Progenitor cell of endocrine pancreas (in vitro differentiated cells): ENCODE data around the gene LRP1B. TPM values are rescaled to one million over a fixed set of nuclear protein-coding genes. Genes with fewer than 3 reads are reported as not detected.

Experiments
- DNase-seq: peaks from one replicate; pipeline ENCODE4 v3.0.0; 2021; ENCODE audit warnings: low spot score; ENCODE audit not compliant: unreplicated experiment
- H3K27ac Mint-ChIP-seq: 2 replicates; pipeline ENCODE4 v1.8.0; 2021; ENCODE audit warnings: mild to moderate bottlenecking, moderate library complexity, mixed read lengths
- H3K27me3 Mint-ChIP-seq: 2 replicates; pipeline ENCODE4 v1.8.0; 2021; ENCODE audit warnings: mixed read lengths
- H3K36me3 Mint-ChIP-seq: 2 replicates; pipeline ENCODE4 v1.8.0; 2022; ENCODE audit warnings: mixed read lengths; ENCODE audit not compliant: insufficient read depth
- H3K4me1 Mint-ChIP-seq: 2 replicates; pipeline ENCODE4 v1.8.0; 2021; ENCODE audit warnings: low read depth, mixed read lengths
- H3K4me3 Mint-ChIP-seq: 2 replicates; pipeline ENCODE4 v1.8.0; 2021; ENCODE audit warnings: low read depth, mild to moderate bottlenecking, moderate library complexity, mixed read lengths
- H3K9me3 Mint-ChIP-seq: 2 replicates; pipeline ENCODE4 v1.8.0; 2021; ENCODE audit warnings: low read depth, mixed read lengths
- total RNA-seq: library from RNA; stranded (reverse); gene quantifications from 2 replicates; pipeline ENCODE4 v1.2.1, GENCODE V29; 2021
- TF ChIP-seq, protein P1 (sequence below): fragments of 200-600 bp; sonication (generic); IDR thresholded peaks from one replicate; pipeline ENCODE4 v1.5.0; 2021; ENCODE audit warnings: antibody characterized with exemption, mild to moderate bottlenecking; ENCODE audit not compliant: unreplicated experiment

Gene LRP1B
- total RNA-seq, 1 donor from 2014 or later: 0.57 TPM

DNA sequence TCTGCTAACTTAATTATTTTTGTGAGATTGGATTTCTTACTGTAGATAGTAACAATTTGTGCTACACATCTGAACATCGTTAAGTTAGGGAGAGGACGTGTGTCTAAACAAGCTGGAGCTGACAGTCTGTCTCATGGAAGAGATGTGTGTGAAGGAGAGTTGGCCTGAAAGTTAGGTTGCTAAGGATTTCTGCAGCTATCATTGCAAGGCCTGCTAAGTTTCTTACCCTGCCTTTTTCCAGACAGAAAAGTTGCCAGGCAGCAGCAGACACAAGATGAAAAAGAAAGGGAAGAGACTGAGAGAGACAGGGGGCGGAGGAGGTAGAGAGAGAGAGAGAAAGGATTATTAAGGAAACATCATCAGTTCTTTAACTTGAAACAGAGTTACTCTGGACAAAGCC is 4.1 kb upstream of the LRP1B start:
- TF ChIP-seq, protein P1, sequence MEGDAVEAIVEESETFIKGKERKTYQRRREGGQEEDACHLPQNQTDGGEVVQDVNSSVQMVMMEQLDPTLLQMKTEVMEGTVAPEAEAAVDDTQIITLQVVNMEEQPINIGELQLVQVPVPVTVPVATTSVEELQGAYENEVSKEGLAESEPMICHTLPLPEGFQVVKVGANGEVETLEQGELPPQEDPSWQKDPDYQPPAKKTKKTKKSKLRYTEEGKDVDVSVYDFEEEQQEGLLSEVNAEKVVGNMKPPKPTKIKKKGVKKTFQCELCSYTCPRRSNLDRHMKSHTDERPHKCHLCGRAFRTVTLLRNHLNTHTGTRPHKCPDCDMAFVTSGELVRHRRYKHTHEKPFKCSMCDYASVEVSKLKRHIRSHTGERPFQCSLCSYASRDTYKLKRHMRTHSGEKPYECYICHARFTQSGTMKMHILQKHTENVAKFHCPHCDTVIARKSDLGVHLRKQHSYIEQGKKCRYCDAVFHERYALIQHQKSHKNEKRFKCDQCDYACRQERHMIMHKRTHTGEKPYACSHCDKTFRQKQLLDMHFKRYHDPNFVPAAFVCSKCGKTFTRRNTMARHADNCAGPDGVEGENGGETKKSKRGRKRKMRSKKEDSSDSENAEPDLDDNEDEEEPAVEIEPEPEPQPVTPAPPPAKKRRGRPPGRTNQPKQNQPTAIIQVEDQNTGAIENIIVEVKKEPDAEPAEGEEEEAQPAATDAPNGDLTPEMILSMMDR: no peak
- Mint-ChIP-seq H3K27me3 (peaks cover 27% of the 10 kb centered on the region), H3K36me3 (no peaks in the 10 kb centered on the region), H3K4me1 (peaks cover 6% of the 10 kb centered on the region), H3K9me3 (no peaks in the 10 kb centered on the region), H3K27ac (no peak overlapping the region), H3K4me3 (no peak overlapping the region)
- no peak for DNase-seq

DNA sequence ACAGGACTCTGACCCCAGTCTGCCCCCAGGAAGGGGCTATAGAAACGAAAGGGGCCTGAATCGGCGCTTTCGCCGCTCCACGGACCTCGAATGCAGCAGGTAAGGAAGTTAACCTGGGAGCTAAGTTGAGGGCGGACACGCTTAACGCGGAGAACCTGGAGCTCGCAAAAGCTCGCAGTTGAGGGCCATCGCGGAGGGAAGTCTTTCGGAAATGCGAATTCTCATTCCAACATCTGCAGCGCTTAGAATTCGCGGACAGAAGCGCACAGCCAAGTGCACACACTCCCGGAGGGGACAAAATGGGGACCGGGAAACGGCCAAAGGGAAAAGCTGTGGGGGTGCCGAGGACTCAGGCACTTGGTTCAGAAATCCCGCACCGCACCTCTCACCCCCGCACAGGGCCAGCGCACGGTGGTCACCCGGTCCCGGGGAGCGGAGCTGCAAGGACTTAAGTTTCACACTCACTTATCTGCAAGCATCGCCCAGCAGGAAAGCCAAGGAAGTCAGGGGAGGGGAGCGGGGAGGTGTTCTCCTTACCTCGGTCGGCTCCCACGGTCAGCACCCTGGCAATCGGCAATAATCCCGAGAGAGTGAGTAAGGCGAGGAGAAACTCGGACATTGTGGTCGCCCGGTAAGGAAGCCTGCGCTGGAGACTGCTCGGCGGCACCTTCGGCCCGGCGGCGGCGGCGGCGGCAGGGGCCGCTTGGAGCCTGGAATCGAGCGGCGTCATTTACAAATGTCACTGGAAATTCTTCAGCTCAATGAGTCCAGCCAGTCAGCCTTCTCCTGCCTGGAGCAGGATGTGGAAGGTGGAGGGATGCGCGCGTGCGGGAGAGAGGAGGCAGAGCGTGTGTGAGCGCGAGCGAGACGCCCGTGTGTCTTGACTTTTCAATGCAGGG is 456 bp downstream of the LRP1B start:
- peak; percentile 47 for DNase-seq
- peaks cover 13% of the 10 kb centered on the region for H3K4me1 Mint-ChIP-seq
- TF ChIP-seq, protein P1: no peak
- peak overlapping the region; percentile 85 for H3K4me3 Mint-ChIP-seq
- H3K36me3 Mint-ChIP-seq: no peaks in the 10 kb centered on the region
- H3K27ac Mint-ChIP-seq: peak overlapping the region; percentile 95
- H3K27me3 Mint-ChIP-seq: peaks cover 63% of the 10 kb centered on the region
- no peaks in the 10 kb centered on the region for H3K9me3 Mint-ChIP-seq

DNA sequence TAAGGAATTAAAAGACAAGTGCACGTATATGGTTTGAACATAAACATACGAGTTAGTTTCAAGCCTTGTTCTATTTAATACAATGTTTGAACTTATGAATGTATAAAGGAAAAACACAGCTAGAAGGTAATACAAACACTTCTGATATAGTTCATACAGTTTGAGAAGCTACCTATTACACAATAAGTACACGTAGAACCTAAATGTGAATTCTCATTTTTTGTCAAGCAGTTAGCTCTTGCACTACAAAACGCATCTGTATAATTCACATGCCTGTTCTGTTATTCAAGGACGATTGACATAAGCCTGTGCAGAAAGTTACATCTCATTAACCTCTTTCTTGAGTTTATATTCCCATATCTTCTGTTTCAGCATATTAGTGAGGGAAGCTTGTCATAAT is 2.7 kb downstream of the LRP1B start:
- no peak overlapping the region for H3K4me3 Mint-ChIP-seq
- no peak overlapping the region for H3K27ac Mint-ChIP-seq
- no peaks in the 10 kb centered on the region for H3K36me3 Mint-ChIP-seq
- H3K9me3 Mint-ChIP-seq: no peaks in the 10 kb centered on the region
- peaks cover 62% of the 10 kb centered on the region for H3K27me3 Mint-ChIP-seq
- DNase-seq: no peak
- TF ChIP-seq, protein P1: no peak
- peaks cover 13% of the 10 kb centered on the region for H3K4me1 Mint-ChIP-seq

DNA sequence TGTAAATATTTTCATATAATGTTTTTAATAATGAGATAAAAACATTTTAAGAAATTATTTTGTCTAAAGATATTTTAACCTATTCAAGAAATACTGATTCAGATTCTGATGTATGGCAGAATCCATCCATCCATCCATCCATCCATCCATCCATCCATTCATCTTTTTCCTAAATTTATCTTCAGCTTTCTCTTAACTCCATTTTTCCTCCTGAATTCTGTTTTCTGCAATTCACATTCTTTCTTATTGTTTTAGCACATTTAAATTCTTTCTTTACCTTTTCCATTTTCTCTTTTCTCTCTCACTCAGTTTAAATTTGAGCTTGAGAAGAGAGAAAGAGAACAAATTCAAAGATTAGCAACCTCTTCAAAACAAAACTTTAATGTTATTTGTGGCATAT is 3.6 kb downstream of the LRP1B start:
- TF ChIP-seq, protein P1: no peak
- no peak overlapping the region for H3K4me3 Mint-ChIP-seq
- H3K27me3 Mint-ChIP-seq: peaks cover 56% of the 10 kb centered on the region
- peaks cover 13% of the 10 kb centered on the region for H3K4me1 Mint-ChIP-seq
- DNase-seq: no peak
- no peaks in the 10 kb centered on the region for H3K9me3 Mint-ChIP-seq
- no peak overlapping the region for H3K27ac Mint-ChIP-seq
- no peaks in the 10 kb centered on the region for H3K36me3 Mint-ChIP-seq

DNA sequence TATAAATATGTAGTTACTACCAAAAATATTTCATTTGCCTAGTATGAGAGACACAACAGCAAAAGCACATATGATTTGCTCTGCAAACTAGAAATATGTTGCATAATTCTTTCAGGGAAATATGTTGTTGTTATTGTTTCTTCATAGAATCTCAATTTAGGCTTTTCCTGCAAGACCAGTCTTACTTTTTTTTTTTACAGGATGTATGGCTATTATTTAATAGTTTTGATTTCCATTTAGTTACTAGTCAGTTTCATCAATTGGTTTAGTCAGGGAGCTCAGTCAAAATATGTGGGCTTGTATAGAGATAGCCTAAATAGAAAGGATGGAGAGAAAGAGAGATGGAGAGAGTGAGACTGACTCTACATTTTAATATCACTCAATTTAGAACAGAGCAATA is 6.1 kb downstream of the LRP1B start:
- no peak for DNase-seq
- TF ChIP-seq, protein P1: no peak
- Mint-ChIP-seq H3K4me1 (peaks cover 5% of the 10 kb centered on the region), H3K9me3 (no peaks in the 10 kb centered on the region), H3K27ac (no peak overlapping the region), H3K27me3 (peaks cover 38% of the 10 kb centered on the region), H3K4me3 (no peak overlapping the region), H3K36me3 (no peaks in the 10 kb centered on the region)
